T-cell (primary cell): ENCODE measurements around the gene UNC5C. TPM values are rescaled to one million over a fixed set of nuclear protein-coding genes. Genes with fewer than 3 reads are reported as not detected.

Source experiments
- ATAC-seq, 4 experiments: fragments of 200-7000 bp in 3 of 4; fragments of 150-1000 bp in 1 of 4; cut with Tn5 transposase; replicated peaks in 1 of 4; 1 replicate in 3 of 4; 2 replicates in 1 of 4; pipeline ENCODE4 v1.10.0; 2021; ENCODE audit warnings: moderate library complexity in 3 of 4, mild to moderate bottlenecking in 2 of 4, moderate number of reproducible peaks in 1 of 4
- CTCF ChIA-PET, 2 donors: fragments of 300-600 bp; sonication (Branson Sonifier 250); formaldehyde crosslinking; loops; one replicate each; lab custom pipeline; 2022; ENCODE audit warnings: antibody characterized with exemption in 2 of 2; lab: Charles Lee
- POLR2A ChIA-PET, 2 donors: fragments of 300-600 bp; sonication (Branson Sonifier 250); formaldehyde crosslinking; loops; one replicate each; lab custom pipeline; 2022; ENCODE audit warnings: antibody characterized with exemption in 2 of 2; lab: Charles Lee
- DNase-seq, 35 experiments: peaks; one replicate each; pipeline versions ENCODE4 v3.0.0 to v3.0.0-alpha.2; 2013 to 2023
- H3K27ac ChIP-seq: one replicate; pipeline ENCODE4 v1.5.1; 2013; ENCODE audit warnings: low read length
- H3K27me3 ChIP-seq, 2 experiments: replicated peaks in 1 of 2; 1 replicate in 1 of 2; 2 replicates in 1 of 2; pipeline versions ENCODE4 v1.6.1 to v1.7.0; 2013; ENCODE audit warnings: low read length in 1 of 2, mixed read lengths in 1 of 2; ENCODE audit not compliant: control insufficient read depth in 2 of 2, insufficient read depth in 2 of 2; ENCODE audit errors: extremely low read depth in 1 of 2
- H3K36me3 ChIP-seq, 2 donors: 1 replicate in 1 of 2; 2 replicates in 1 of 2; pipeline versions ENCODE4 v1.6.1 to v1.7.0; 2013; ENCODE audit warnings: low read length in 1 of 2; ENCODE audit not compliant: control insufficient read depth in 2 of 2, insufficient read depth in 1 of 2; ENCODE audit errors: extremely low read depth in 1 of 2
- H3K4me1 ChIP-seq, 2 experiments: 1 replicate in 1 of 2; 2 replicates in 1 of 2; pipeline versions ENCODE4 v1.6.1 to v1.7.0; 2013; ENCODE audit warnings: low read length in 2 of 2, mixed read lengths in 1 of 2; ENCODE audit not compliant: insufficient read depth in 2 of 2, control insufficient read depth in 1 of 2; ENCODE audit errors: extremely low read depth in 1 of 2
- H3K4me3 ChIP-seq, 2 donors: 1 replicate in 1 of 2; 2 replicates in 1 of 2; pipeline versions ENCODE4 v1.5.1 to v1.7.0; 2013; ENCODE audit warnings: mild to moderate bottlenecking in 2 of 2, low read length in 1 of 2, moderate library complexity in 1 of 2; ENCODE audit not compliant: control insufficient read depth in 1 of 2; ENCODE audit errors: extremely low read depth in 1 of 2
- H3K9me3 ChIP-seq: 2 replicates; pipeline ENCODE4 v1.7.0; 2013
- H3K27ac Mint-ChIP-seq, 2 donors: one replicate each; pipeline ENCODE4 v1.8.0; 2020 to 2021; ENCODE audit warnings: mild to moderate bottlenecking in 2 of 2, mixed read lengths in 2 of 2
- H3K27me3 Mint-ChIP-seq, 2 donors: one replicate each; pipeline ENCODE4 v1.8.0; 2021 to 2022; ENCODE audit warnings: mixed read lengths in 2 of 2
- H3K36me3 Mint-ChIP-seq: one replicate; pipeline ENCODE4 v1.8.0; 2021; ENCODE audit warnings: mixed read lengths
- H3K4me1 Mint-ChIP-seq, 3 donors: one replicate each; pipeline ENCODE4 v1.8.0; 2020 to 2022; ENCODE audit warnings: mixed read lengths in 3 of 3, mild to moderate bottlenecking in 1 of 3
- H3K4me3 Mint-ChIP-seq, 3 donors: one replicate each; pipeline ENCODE4 v1.8.0; 2020 to 2022; ENCODE audit warnings: mild to moderate bottlenecking in 3 of 3, mixed read lengths in 3 of 3, moderate library complexity in 3 of 3
- H3K9me3 Mint-ChIP-seq, 3 donors: one replicate each; pipeline ENCODE4 v1.8.0; 2020 to 2022; ENCODE audit warnings: mixed read lengths in 3 of 3
- WGBS: methylation state at CpG from one replicate; pipeline ENCODE4 v1.1.5; 2013; ENCODE audit warnings: missing lambda C conversion rate; ENCODE audit not compliant: insufficient coverage; 5-methylcytosine and 5-hydroxymethylcytosine counted together
- total RNA-seq, 35 experiments: library from RNA in 6 of 35; stranded (reverse) in 6 of 35; fragments of 120-200 nt in 1 of 35; gene quantifications; one replicate each; pipeline versions ENCODE4 v1.2.1 to v1.2.4 and lab custom pipeline; 2013 to 2026

Gene UNC5C
- total RNA-seq, 5 donors from 2014 or later (not counting 1 experiment from before 2014, with no cell fraction given) = not detected

DNA sequence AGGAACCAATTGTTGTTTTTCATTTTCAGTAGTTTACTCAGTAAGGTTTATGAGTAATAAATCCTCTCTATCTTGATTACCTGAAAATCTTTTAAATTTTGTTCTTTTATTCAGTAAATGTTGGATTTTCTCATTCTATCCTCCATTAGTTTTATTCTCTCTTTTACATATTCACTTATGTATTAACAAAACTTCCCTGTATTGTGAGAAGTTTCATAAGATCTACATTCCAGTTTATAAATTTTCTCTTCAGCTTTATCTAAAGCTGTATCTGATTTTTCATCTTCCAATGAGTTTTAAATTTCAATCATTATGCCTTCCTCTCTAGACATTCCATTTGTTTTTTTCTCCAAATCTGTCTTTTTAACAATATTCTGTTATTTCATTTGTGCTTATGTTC is 310.2 kb downstream of the UNC5C start:
- Mint-ChIP-seq H3K9me3 (peaks cover 0 to 13% (median 7%) of the 10 kb centered on the region in 3 donors), H3K4me1 (no peaks in the 10 kb centered on the region), H3K4me3 (no peak overlapping the region), H3K27me3 (no peaks in the 10 kb centered on the region), H3K27ac (no peak overlapping the region), H3K36me3 (no peaks in the 10 kb centered on the region)
- H3K27ac ChIP-seq = no peak overlapping the region
- no peaks in the 10 kb centered on the region for H3K4me1 ChIP-seq
- H3K36me3 ChIP-seq = no peaks in the 10 kb centered on the region
- POLR2A ChIA-PET = no interaction called here
- no peak overlapping the region for H3K4me3 ChIP-seq
- no peaks in the 10 kb centered on the region for H3K27me3 ChIP-seq
- no peak for ATAC-seq
- DNase-seq = no peak
- peaks cover 2% of the 10 kb centered on the region for H3K9me3 ChIP-seq
- CTCF ChIA-PET = no interaction called here

DNA sequence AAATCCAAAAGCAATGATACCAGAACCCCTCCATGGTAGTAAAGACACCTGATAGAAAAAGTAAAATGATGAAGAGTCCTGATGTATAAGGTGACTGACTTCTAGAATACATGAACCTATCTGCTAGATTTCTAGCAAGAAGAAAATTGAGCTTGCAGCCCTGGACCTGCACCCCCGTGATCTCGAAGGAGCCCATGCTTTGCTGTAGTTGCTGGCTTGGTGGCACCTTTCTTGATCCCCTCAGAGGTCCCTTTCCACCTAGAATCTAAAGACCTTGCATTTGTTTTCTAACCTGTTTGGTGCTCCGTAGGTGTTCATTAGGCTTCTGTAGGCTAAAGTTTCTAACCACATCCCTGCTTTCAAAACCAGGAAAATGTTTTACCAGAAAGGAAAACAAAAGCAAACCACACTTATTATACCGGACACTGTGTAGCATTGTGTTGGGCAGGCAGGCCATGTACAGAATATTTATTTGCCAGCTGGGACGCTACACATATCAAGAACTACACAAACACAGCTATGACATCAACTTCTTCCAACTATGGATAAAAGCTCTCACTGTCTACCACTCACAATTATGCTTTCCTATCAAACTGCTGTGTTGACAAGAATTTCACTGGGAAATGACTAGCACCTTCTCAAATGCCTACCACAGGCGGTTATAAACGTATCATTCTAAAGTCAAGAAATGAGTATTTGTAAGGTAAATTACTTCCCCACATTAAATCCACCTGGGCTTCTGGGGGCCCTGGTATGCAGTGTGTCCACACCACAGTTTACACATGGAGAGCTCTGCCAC is 316.2 kb downstream of the UNC5C start:
- no peaks in the 10 kb centered on the region for H3K27me3 ChIP-seq
- no peak overlapping the region for H3K27ac Mint-ChIP-seq
- CTCF ChIA-PET = interaction anchor here in 1 of 2 donors (0.5 kb wide), 1 partner anchor 624 kb away, joined by 3 read pairs; no protein-coding TSS in a partner anchor
- no peak overlapping the region for H3K27ac ChIP-seq
- H3K4me1 ChIP-seq = no peaks in the 10 kb centered on the region
- no peaks in the 10 kb centered on the region for H3K9me3 Mint-ChIP-seq
- ATAC-seq (no peak), DNase-seq (no peak)
- POLR2A ChIA-PET = no interaction called here
- H3K4me3 Mint-ChIP-seq = no peak overlapping the region
- no peaks in the 10 kb centered on the region for H3K36me3 ChIP-seq
- H3K27me3 Mint-ChIP-seq = no peaks in the 10 kb centered on the region
- H3K36me3 Mint-ChIP-seq = no peaks in the 10 kb centered on the region
- 71% methylated on average over 1 of the region's 7 CpGs for WGBS
- no peaks in the 10 kb centered on the region for H3K4me1 Mint-ChIP-seq
- no peaks in the 10 kb centered on the region for H3K9me3 ChIP-seq
- no peak overlapping the region for H3K4me3 ChIP-seq

DNA sequence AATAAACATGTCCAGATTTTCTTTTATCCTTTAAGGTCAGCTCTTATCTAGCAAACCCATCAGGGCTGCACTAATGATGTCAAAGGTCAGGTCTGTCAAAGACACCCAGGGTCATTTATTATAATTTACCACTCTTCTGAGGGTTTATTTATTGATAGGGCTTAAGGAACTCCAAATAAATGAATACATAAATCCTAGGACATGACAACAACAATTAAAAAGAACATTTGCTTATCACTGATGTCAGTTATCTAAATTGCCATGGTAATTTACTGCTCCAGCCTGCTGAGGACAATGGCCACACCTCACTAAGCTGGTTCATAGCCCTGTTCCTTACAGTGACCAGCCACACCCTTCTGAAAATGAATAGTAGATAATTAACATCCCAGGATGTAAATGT is 317.1 kb downstream of the UNC5C start:
- H3K27ac Mint-ChIP-seq = no peak overlapping the region
- H3K9me3 ChIP-seq = no peaks in the 10 kb centered on the region
- no peak overlapping the region for H3K4me3 ChIP-seq
- POLR2A ChIA-PET = no interaction called here
- no peak for DNase-seq
- H3K4me3 Mint-ChIP-seq = no peak overlapping the region
- no peaks in the 10 kb centered on the region for H3K27me3 Mint-ChIP-seq
- H3K27me3 ChIP-seq = no peaks in the 10 kb centered on the region
- H3K36me3 ChIP-seq = no peaks in the 10 kb centered on the region
- H3K4me1 ChIP-seq = no peaks in the 10 kb centered on the region
- no peaks in the 10 kb centered on the region for H3K4me1 Mint-ChIP-seq
- H3K27ac ChIP-seq = no peak overlapping the region
- CTCF ChIA-PET = interaction anchor here in 1 of 2 donors (0.5 kb wide), 1 partner anchor 623 kb away, joined by 3 read pairs; no protein-coding TSS in a partner anchor
- no peaks in the 10 kb centered on the region for H3K9me3 Mint-ChIP-seq
- ATAC-seq = no peak
- H3K36me3 Mint-ChIP-seq = no peaks in the 10 kb centered on the region

DNA sequence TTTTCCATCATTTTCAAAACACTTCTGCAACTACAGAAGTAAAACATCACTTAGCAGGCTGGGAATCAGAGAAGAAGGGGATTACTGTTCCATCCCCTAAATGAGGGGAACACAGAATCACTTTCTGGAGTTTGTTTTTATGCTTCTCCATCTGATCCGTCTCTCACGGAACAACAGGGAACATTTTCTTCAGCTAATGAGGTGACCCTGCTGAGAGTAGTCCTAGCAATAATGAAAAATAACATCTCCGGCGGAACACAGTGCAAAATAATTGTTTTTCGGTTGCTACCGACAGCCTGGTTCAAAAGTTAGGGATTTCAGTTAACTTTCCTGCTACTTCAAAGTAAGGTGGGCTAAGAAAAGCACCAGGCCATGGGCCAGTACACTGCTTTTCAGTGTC is 322.9 kb downstream of the UNC5C start:
- POLR2A ChIA-PET = no interaction called here
- WGBS = 96% methylated on average over 6 of the region's 6 CpGs
- CTCF ChIA-PET = no interaction called here

DNA sequence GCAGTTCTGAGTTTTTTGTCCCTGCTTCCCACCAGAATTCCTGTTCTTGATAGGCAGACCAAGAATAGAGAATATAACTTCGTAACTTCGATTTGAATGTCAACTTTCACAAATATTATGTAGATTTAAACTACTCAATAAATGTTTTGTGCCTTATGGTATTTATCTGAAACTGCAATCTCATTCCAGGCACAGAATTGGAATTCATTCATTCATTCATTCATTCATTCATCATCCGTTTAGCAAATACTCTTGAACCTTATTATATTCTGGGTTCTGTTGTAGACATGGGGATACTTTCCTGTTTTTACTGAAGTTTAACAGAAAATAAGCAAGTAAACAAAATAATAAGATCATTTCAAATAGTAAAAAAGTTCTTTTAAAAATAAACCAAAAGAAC is 324.4 kb downstream of the UNC5C start:
- DNase-seq (no peak), ATAC-seq (no peak)
- Histone ChIP-seq H3K27me3 (no peaks in the 10 kb centered on the region), H3K4me3 (no peak overlapping the region), H3K27ac (no peak overlapping the region), H3K4me1 (no peaks in the 10 kb centered on the region), H3K36me3 (no peaks in the 10 kb centered on the region), H3K9me3 (no peaks in the 10 kb centered on the region)
- no peak overlapping the region for H3K4me3 Mint-ChIP-seq
- CTCF ChIA-PET = no interaction called here
- H3K27ac Mint-ChIP-seq = no peak overlapping the region
- WGBS = no CpG with 5 or more reads among the region's 3 CpGs
- H3K36me3 Mint-ChIP-seq = no peaks in the 10 kb centered on the region
- no peaks in the 10 kb centered on the region for H3K4me1 Mint-ChIP-seq
- no peaks in the 10 kb centered on the region for H3K27me3 Mint-ChIP-seq
- peaks cover 0 to 3% (median 0%) of the 10 kb centered on the region in 3 donors for H3K9me3 Mint-ChIP-seq
- POLR2A ChIA-PET = no interaction called here

More for the DNA sequence above, 322.9 kb downstream of the UNC5C start:
- no peak overlapping the region for H3K4me3 Mint-ChIP-seq
- Histone ChIP-seq H3K4me3 (no peak overlapping the region), H3K27ac (no peak overlapping the region), H3K4me1 (no peaks in the 10 kb centered on the region), H3K36me3 (no peaks in the 10 kb centered on the region), H3K9me3 (no peaks in the 10 kb centered on the region), H3K27me3 (no peaks in the 10 kb centered on the region)
- H3K27ac Mint-ChIP-seq = no peak overlapping the region
- H3K9me3 Mint-ChIP-seq = peaks cover 0 to 3% (median 0%) of the 10 kb centered on the region in 3 donors
- H3K36me3 Mint-ChIP-seq = no peaks in the 10 kb centered on the region
- no peaks in the 10 kb centered on the region for H3K4me1 Mint-ChIP-seq
- no peaks in the 10 kb centered on the region for H3K27me3 Mint-ChIP-seq
- ATAC-seq (no peak), DNase-seq (no peak)

DNA sequence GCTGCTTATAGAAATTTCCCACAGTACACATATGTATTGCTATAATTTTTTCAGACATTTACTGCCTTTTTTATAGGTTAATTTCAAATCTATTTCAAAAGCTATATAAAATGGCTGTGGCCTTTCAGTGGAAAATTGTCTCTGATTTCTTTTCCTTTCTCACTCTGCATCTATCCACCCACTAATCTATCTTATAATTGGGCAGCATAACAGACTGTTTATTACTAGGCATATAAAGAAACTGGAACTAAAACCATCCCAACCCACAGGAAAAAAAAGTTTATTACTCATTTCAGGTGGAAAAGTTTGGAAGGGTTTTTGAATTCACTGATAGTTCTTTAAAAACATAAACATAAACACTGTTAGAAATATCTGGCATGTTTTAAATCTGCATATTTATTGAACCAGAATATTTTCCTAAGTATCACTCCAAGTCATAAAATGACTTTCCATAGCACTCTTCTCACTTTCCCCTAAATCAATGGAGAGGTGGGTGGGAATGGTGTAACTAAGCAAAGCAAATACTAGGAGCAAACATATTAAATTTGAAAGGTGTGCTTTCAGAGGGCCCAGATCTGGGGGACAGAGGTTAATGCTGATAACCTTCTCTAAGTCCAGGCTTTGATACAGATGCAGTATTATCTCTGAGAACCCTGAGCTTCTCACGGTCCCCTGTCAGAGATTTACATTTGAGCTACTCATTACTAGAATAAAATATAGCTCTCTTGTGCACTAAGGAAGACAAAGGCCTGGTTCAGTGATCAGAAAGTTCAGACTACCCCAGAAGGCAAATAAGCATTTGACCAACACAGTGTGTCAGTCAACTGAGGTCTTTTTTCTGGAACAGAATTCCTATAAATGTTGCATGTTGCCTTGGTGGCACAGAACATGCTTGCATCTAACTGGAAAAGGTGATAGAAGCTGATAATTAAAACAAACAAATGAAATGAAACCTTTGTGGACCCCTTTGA is 328.3 kb downstream of the UNC5C start:
- ChIA-PET POLR2A (interaction anchor here in 1 of 2 donors (0.6 kb wide), 1 partner anchor 507 kb away, joined by 3 read pairs; no protein-coding TSS in a partner anchor), CTCF (no interaction called here)
- WGBS = no CpG with 5 or more reads among the region's 1 CpG
- Mint-ChIP-seq H3K4me1 (no peaks in the 10 kb centered on the region), H3K9me3 (no peaks in the 10 kb centered on the region), H3K27me3 (no peaks in the 10 kb centered on the region), H3K4me3 (no peak overlapping the region), H3K27ac (no peak overlapping the region), H3K36me3 (no peaks in the 10 kb centered on the region)
- Histone ChIP-seq H3K4me3 (no peak overlapping the region), H3K9me3 (no peaks in the 10 kb centered on the region), H3K4me1 (no peaks in the 10 kb centered on the region), H3K27me3 (no peaks in the 10 kb centered on the region), H3K27ac (no peak overlapping the region), H3K36me3 (no peaks in the 10 kb centered on the region)
- no peak for ATAC-seq
- no peak for DNase-seq
